ENCODE data around the gene VAPA.
"Not testable (repeated sequence)": the region's sequence is repeated elsewhere in the genome, so short reads cannot be mapped to it uniquely, and the experiment has no call there.

The VAPA gene

GRCh38 chr18:9890196-9890595, 23.6 kb upstream of the VAPA start:
- no peak overlapping the region for H2AK5ac ChIP-seq (ENCODE audit: low read length)
- H3K18ac ChIP-seq (ENCODE audit: low read length), result no peak overlapping the region
- no peaks in the 10 kb centered on the region for H3K36me3 ChIP-seq (ENCODE audit: control insufficient read depth in 1 of 2, insufficient read depth in 2 of 2, low read length in 2 of 2)
- no peak overlapping the region for H3K4me2 ChIP-seq (ENCODE audit: low read length)
- no peak overlapping the region for H3K9ac ChIP-seq (ENCODE audit: low read length)
- H3K4me3 ChIP-seq (ENCODE audit: low read depth, low read length), result no peak overlapping the region
- H3K23ac ChIP-seq (ENCODE audit: low read length), result no peak overlapping the region
- H3K14ac ChIP-seq (ENCODE audit: low read length), result no peak overlapping the region
- no peak overlapping the region for H2BK12ac ChIP-seq (ENCODE audit: low read length)
- no peak overlapping the region for H2AFZ ChIP-seq (ENCODE audit: insufficient read depth, low read length, poor library complexity)
- no peak overlapping the region for H2BK120ac ChIP-seq (ENCODE audit: insufficient read depth, low read length, poor library complexity)
- no peak overlapping the region for H3K4ac ChIP-seq (ENCODE audit: low read depth, low read length)
- H4K8ac ChIP-seq (ENCODE audit: low read depth, low read length), result no peak overlapping the region
- DNase-seq, result no peak
- no peaks in the 10 kb centered on the region for H3K79me1 ChIP-seq (ENCODE audit: low read length)
- WGBS (ENCODE audit: extremely low coverage, insufficient coverage, insufficient read length), result no CpG with 5 or more reads among the region's 5 CpGs
- H3K9me3 ChIP-seq (ENCODE audit: insufficient read depth, low read depth, low read length), result no peaks in the 10 kb centered on the region
- no peaks in the 10 kb centered on the region for H3K79me2 ChIP-seq (ENCODE audit: control insufficient read depth, insufficient read depth, low read length, poor library complexity)
- H3K4me1 ChIP-seq (ENCODE audit: control insufficient read depth in 1 of 2, insufficient read depth in 2 of 2, low read length in 2 of 2), result no peaks in the 10 kb centered on the region
- no peak overlapping the region for H4K91ac ChIP-seq (ENCODE audit: low read depth, low read length)
- no peak overlapping the region for H2BK5ac ChIP-seq (ENCODE audit: low read depth, low read length, poor library complexity)
- no peak overlapping the region for H4K12ac ChIP-seq (ENCODE audit: low read depth, low read length)
- no peak overlapping the region for H3K27ac ChIP-seq (ENCODE audit: low read depth, low read length)
- H3K27me3 ChIP-seq (ENCODE audit: insufficient read depth, low read length), result no peaks in the 10 kb centered on the region

- Histone ChIP-seq H3K36me3 (ENCODE audit: control insufficient read depth in 1 of 2, insufficient read depth in 2 of 2, low read length in 2 of 2) (no peaks in the 10 kb centered on the region), H2BK120ac (ENCODE audit: insufficient read depth, low read length, poor library complexity) (no peak overlapping the region), H3K9me3 (ENCODE audit: insufficient read depth, low read depth, low read length) (no peaks in the 10 kb centered on the region), H3K4me3 (ENCODE audit: low read depth, low read length) (no peak overlapping the region), H2BK12ac (ENCODE audit: low read length) (no peak overlapping the region), H4K8ac (ENCODE audit: low read depth, low read length) (no peak overlapping the region), H2AFZ (ENCODE audit: insufficient read depth, low read length, poor library complexity) (no peak overlapping the region), H3K18ac (ENCODE audit: low read length) (no peak overlapping the region), H3K4ac (ENCODE audit: low read depth, low read length) (no peak overlapping the region), H2BK5ac (ENCODE audit: low read depth, low read length, poor library complexity) (no peak overlapping the region), H2AK5ac (ENCODE audit: low read length) (no peak overlapping the region), H3K79me2 (ENCODE audit: control insufficient read depth, insufficient read depth, low read length, poor library complexity) (no peaks in the 10 kb centered on the region), H4K91ac (ENCODE audit: low read depth, low read length) (no peak overlapping the region), H3K9ac (ENCODE audit: low read length) (no peak overlapping the region), H3K4me1 (ENCODE audit: control insufficient read depth in 1 of 2, insufficient read depth in 2 of 2, low read length in 2 of 2) (no peaks in the 10 kb centered on the region), H3K23ac (ENCODE audit: low read length) (no peak overlapping the region), H3K4me2 (ENCODE audit: low read length) (no peak overlapping the region), H3K27ac (ENCODE audit: low read depth, low read length) (no peak overlapping the region), H4K12ac (ENCODE audit: low read depth, low read length) (no peak overlapping the region), H3K79me1 (ENCODE audit: low read length) (no peaks in the 10 kb centered on the region), H3K14ac (ENCODE audit: low read length) (no peak overlapping the region), H3K27me3 (ENCODE audit: insufficient read depth, low read length) (no peaks in the 10 kb centered on the region)
- no CpG with 5 or more reads among the region's 1 CpG for WGBS (ENCODE audit: extremely low coverage, insufficient coverage, insufficient read length)
- DNase-seq, result no peak
Observed at GRCh38 chr18:9890957-9891356, 22.9 kb upstream of the VAPA start.

- not testable (repeated sequence) for H3K4ac ChIP-seq (ENCODE audit: low read depth, low read length); H3K27ac ChIP-seq (ENCODE audit: low read depth, low read length); H3K4me3 ChIP-seq (ENCODE audit: low read depth, low read length); H3K18ac ChIP-seq (ENCODE audit: low read length); H2BK12ac ChIP-seq (ENCODE audit: low read length); H3K79me2 ChIP-seq (ENCODE audit: control insufficient read depth, insufficient read depth, low read length, poor library complexity); DNase-seq; H3K9ac ChIP-seq (ENCODE audit: low read length); H2AK5ac ChIP-seq (ENCODE audit: low read length); H2BK5ac ChIP-seq (ENCODE audit: low read depth, low read length, poor library complexity); H3K4me2 ChIP-seq (ENCODE audit: low read length); H3K4me1 ChIP-seq (ENCODE audit: control insufficient read depth in 1 of 2, insufficient read depth in 2 of 2, low read length in 2 of 2); H3K36me3 ChIP-seq (ENCODE audit: control insufficient read depth in 1 of 2, insufficient read depth in 2 of 2, low read length in 2 of 2); H3K9me3 ChIP-seq (ENCODE audit: insufficient read depth, low read depth, low read length); H3K27me3 ChIP-seq (ENCODE audit: insufficient read depth, low read length); H2AFZ ChIP-seq (ENCODE audit: insufficient read depth, low read length, poor library complexity); H4K8ac ChIP-seq (ENCODE audit: low read depth, low read length); H2BK120ac ChIP-seq (ENCODE audit: insufficient read depth, low read length, poor library complexity); H4K12ac ChIP-seq (ENCODE audit: low read depth, low read length); H4K91ac ChIP-seq (ENCODE audit: low read depth, low read length); H3K23ac ChIP-seq (ENCODE audit: low read length); H3K79me1 ChIP-seq (ENCODE audit: low read length); H3K14ac ChIP-seq (ENCODE audit: low read length)
- WGBS (ENCODE audit: extremely low coverage, insufficient coverage, insufficient read length), result no CpG with 5 or more reads among the region's 4 CpGs
Observed at GRCh38 chr18:9891515-9891914, 22.3 kb upstream of the VAPA start.

- no peak overlapping the region for H3K14ac ChIP-seq (ENCODE audit: low read length)
- no peaks in the 10 kb centered on the region for H3K27me3 ChIP-seq (ENCODE audit: insufficient read depth, low read length)
- no peak overlapping the region for H4K12ac ChIP-seq (ENCODE audit: low read depth, low read length)
- H2AK5ac ChIP-seq (ENCODE audit: low read length), result no peak overlapping the region
- H3K9me3 ChIP-seq (ENCODE audit: insufficient read depth, low read depth, low read length), result no peaks in the 10 kb centered on the region
- no CpG with 5 or more reads among the region's 6 CpGs for WGBS (ENCODE audit: extremely low coverage, insufficient coverage, insufficient read length)
- no peaks in the 10 kb centered on the region for H3K79me2 ChIP-seq (ENCODE audit: control insufficient read depth, insufficient read depth, low read length, poor library complexity)
- no peak overlapping the region for H4K91ac ChIP-seq (ENCODE audit: low read depth, low read length)
- H3K4me1 ChIP-seq (ENCODE audit: control insufficient read depth in 1 of 2, insufficient read depth in 2 of 2, low read length in 2 of 2), result peaks cover 0 to 3% of the 10 kb centered on the region in 2 experiments
- no peak overlapping the region for H3K18ac ChIP-seq (ENCODE audit: low read length)
- H3K4me2 ChIP-seq (ENCODE audit: low read length), result no peak overlapping the region
- H3K27ac ChIP-seq (ENCODE audit: low read depth, low read length), result no peak overlapping the region
- H3K4me3 ChIP-seq (ENCODE audit: low read depth, low read length), result no peak overlapping the region
- H3K23ac ChIP-seq (ENCODE audit: low read length), result no peak overlapping the region
- no peak overlapping the region for H2BK120ac ChIP-seq (ENCODE audit: insufficient read depth, low read length, poor library complexity)
- no peak overlapping the region for H3K9ac ChIP-seq (ENCODE audit: low read length)
- H3K79me1 ChIP-seq (ENCODE audit: low read length), result peaks cover 2% of the 10 kb centered on the region
- H2AFZ ChIP-seq (ENCODE audit: insufficient read depth, low read length, poor library complexity), result no peak overlapping the region
- H2BK5ac ChIP-seq (ENCODE audit: low read depth, low read length, poor library complexity), result no peak overlapping the region
- no peak for DNase-seq
- H3K4ac ChIP-seq (ENCODE audit: low read depth, low read length), result no peak overlapping the region
- no peak overlapping the region for H4K8ac ChIP-seq (ENCODE audit: low read depth, low read length)
- H2BK12ac ChIP-seq (ENCODE audit: low read length), result no peak overlapping the region
- H3K36me3 ChIP-seq (ENCODE audit: control insufficient read depth in 1 of 2, insufficient read depth in 2 of 2, low read length in 2 of 2), result no peaks in the 10 kb centered on the region
Observed at GRCh38 chr18:9894454-9895068, 19.3 kb upstream of the VAPA start.
